Liver (tissue), 3 donors: ENCODE measurements around the gene GRID1.

ENCODE experiments used
- ATF3 ChIP-seq: IDR thresholded peaks from 2 replicates; pipeline ENCODE4 v1.6.1; 2016; ENCODE audit warnings: antibody characterized with exemption
- CTCF ChIP-seq: fragments of 150-350 bp; IDR thresholded peaks from 2 replicates; pipeline ENCODE4 v1.5.1; 2017; ENCODE audit warnings: improper control_type of control experiment, low read depth, low read length; ENCODE audit not compliant: missing input control
- EGR1 ChIP-seq, 2 donors: IDR thresholded peaks; 2 replicates each; pipeline ENCODE4 v1.6.1; 2016 to 2018; ENCODE audit warnings: antibody characterized with exemption in 2 of 2, low read depth in 2 of 2
- FOXA1 ChIP-seq: IDR thresholded peaks from 2 replicates; pipeline ENCODE4 v1.6.1; 2016; ENCODE audit warnings: antibody characterized with exemption
- GABPA ChIP-seq, 2 donors: IDR thresholded peaks in 1 of 2; conservative IDR thresholded peaks in 1 of 2; 2 replicates each; pipeline ENCODE4 v1.6.1; 2016; ENCODE audit warnings: antibody characterized with exemption in 2 of 2, mild to moderate bottlenecking in 1 of 2, moderate library complexity in 1 of 2
- HNF4G ChIP-seq: IDR thresholded peaks from 2 replicates; pipeline ENCODE4 v1.6.1; 2016; ENCODE audit warnings: antibody characterized with exemption
- MAX ChIP-seq: IDR thresholded peaks from 2 replicates; pipeline ENCODE4 v1.6.1; 2016; ENCODE audit warnings: antibody characterized with exemption
- NR2F2 ChIP-seq: IDR thresholded peaks from 2 replicates; pipeline ENCODE4 v1.6.1; 2016; ENCODE audit warnings: antibody characterized with exemption
- RAD21 ChIP-seq, 2 donors: IDR thresholded peaks; 2 replicates each; pipeline ENCODE4 v1.6.1; 2016; ENCODE audit warnings: antibody characterized with exemption in 2 of 2, mild to moderate bottlenecking in 2 of 2
- REST ChIP-seq: IDR thresholded peaks from 2 replicates; pipeline ENCODE4 v1.6.1; 2016; ENCODE audit warnings: antibody characterized with exemption, mild to moderate bottlenecking
- RXRA ChIP-seq, 2 donors: IDR thresholded peaks; 2 replicates each; pipeline ENCODE4 v1.6.1; 2017 to 2018; ENCODE audit warnings: antibody characterized with exemption in 2 of 2, mild to moderate bottlenecking in 1 of 2
- SP1 ChIP-seq: IDR thresholded peaks from 2 replicates; pipeline ENCODE4 v1.6.1; 2018; ENCODE audit warnings: antibody characterized with exemption, mild to moderate bottlenecking
- TAF1 ChIP-seq: conservative IDR thresholded peaks from 2 replicates; pipeline ENCODE4 v1.6.1; 2016; ENCODE audit warnings: antibody characterized with exemption, mild to moderate bottlenecking
- YY1 ChIP-seq: IDR thresholded peaks from 2 replicates; pipeline ENCODE4 v1.6.1; 2016; ENCODE audit warnings: antibody characterized with exemption, mild to moderate bottlenecking
- donor health status: healthy.
- donor health status: healthy.

GRCh38 chr10:86283466-86284287 is 82.9 kb downstream of the GRID1 start:
- TF ChIP-seq CTCF: no peak
- TF ChIP-seq REST: no peak
- TF ChIP-seq FOXA1: no peak
- no peak for TF ChIP-seq EGR1 (IDR thresholded peaks at IDR 0.05; ENCODE audit: low read depth in 2 of 2)
- TF ChIP-seq HNF4G: no peak
- no peak for TF ChIP-seq RAD21 (IDR thresholded peaks at IDR 0.05)
- TF ChIP-seq MAX: no peak
- TF ChIP-seq YY1: no peak
- no peak for TF ChIP-seq TAF1
- no peak for TF ChIP-seq GABPA (IDR thresholded peaks at IDR 0.05 in 1 of 2, conservative IDR thresholded peaks at IDR 0.05 in 1 of 2)
- TF ChIP-seq RXRA (IDR thresholded peaks at IDR 0.05): no peak
- no peak for TF ChIP-seq SP1
- TF ChIP-seq ATF3: no peak
- TF ChIP-seq NR2F2: no peak
